ACHN (cell line): ENCODE results near the gene PDAP1.
A peak's percentile ranks its signal among the peaks of the same experiment; 100 is the strongest.
"Not testable (repeated sequence)": the region's sequence is repeated elsewhere in the genome, so short reads cannot be mapped to it uniquely, and the experiment has no call there.

Experiments used
- DNase-seq: peaks from one replicate; pipeline ENCODE4 v3.0.0-alpha.2; 2015
- in situ Hi-C: cut with HindIII; loops from 2 replicates; pipeline ENCODE4 v1.10.0; 2017; ENCODE audit warnings: low sequenced_read_pairs, low pct_ligation_motif_present, low pct_unique_long_range_greater_than_20kb

PDAP1 gene

DNA sequence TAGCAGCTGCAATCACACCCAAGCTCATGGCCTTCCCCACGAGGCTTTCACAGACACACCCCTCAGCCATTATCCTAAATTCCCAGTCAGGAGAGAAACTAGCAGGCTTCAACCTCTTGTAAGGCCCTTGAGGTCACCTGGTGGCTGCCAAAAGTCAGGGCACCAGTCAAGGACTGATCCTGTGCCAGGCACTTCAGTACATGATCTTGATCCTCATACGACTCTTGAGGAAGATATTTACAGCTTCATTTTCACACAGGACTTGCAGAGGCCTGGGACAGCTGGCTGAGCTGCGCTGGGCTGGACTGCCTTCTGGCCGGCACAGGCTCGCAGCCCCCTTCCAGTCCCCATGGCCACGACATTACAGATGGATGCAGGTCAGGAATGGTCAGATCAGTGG is 8.8 kb downstream of the PDAP1 start:
- in situ Hi-C loops, result no loop called here
- no peak for DNase-seq

DNA sequence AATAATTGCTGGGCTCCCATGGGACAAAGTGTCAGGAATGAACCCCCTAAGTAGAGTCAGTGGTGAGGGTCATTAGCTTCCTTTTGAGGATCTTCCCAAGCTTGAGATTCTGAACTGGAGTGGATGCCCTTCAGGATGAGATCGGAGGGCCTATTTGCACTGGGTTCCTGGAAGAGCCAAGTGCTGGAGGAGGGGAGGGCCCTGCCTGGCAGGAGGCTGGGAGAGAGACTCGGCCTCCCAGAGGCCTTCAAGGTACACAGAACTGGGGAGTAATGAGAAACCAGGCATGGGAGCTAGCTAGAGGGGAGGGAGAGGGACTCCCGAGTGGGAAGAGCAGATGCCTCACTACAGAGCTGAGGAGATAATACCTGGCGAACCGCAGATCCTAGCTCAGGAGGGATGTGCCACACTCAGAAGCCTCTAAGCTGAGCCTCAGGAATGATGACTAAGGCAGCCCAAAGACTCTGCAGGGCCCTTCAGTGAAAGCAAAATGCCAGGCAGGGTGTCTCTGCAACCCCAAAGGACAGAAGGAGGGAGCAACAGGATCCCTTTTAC is 9.4 kb downstream of the PDAP1 start:
- no peak for DNase-seq
- in situ Hi-C loops, result no loop called here

DNA sequence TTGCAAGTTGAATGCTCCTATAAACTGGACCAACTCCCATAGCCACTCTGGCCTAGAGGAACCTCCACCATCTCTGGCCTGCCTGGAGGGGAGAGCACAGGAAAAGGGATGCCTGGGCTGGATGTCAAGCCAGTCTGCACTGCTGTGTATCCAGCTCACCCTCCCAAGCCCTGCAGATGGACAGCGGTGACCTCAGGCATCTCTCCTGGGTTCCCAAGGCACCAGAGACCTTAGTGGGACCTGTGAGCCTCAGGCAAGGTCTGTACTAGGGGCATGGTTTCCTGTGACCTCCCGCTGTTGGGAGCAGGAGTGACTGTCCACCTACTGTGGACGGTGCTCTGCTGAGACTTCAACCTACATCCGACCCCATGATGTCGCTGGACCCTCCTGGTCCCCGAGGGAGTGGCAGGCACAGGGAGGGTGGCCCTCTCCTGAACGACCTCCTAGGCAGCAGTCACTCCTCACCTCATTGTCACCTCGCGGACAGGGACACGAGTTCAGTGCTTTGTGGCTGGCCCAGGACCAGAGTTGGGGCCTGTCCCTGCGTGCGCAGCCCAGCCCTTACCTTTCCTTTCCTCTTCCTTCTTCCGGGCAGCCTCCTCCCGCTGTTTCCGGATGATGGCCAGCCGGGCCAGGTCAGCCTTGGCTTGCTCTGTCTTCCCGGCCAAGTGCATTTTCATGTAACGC is 11.0 kb downstream of the PDAP1 start:
- in situ Hi-C loops, result no loop called here
- DNase-seq, result no peak

DNA sequence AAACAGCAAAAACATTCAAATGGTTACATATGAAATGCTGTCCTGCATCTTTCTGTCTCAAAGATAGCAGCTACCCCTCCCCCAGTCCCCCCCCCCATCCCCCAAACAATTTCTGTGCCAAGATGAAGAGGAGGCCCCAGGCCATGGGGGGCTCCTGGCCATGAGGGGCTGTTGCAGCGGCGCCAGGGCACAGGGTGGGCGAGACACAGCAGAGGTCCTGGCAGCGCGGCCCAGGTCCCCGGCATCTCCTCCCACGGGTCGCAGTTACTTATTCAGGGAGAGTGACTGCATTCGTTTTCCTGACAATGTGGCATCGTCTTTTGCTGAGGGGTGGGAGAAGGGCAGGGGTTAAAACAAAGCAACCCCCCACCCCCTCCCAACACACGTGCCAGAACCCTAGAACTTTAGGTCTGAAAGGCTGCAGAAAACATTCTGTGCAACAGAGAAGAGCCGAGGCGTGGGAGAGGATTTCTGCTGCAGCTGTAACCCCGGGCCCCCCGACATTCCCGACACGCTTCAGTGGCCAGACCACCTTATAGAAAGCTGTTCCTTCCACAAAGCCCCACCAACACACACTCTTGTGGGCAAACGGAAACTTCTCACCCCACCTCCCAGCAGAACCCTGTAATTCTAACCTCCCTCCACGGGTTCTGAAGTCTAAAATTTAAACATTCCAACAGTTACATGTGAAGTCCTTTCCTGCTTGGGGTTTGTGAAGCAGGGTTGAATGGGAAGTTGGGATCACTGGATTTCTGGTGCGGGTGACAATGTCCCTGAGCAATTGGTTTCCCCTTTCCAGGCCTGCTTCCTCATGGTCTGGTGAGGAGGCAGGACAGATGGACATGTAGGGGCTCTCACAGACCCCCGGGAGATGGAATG is 11.7 kb downstream of the PDAP1 start:
- no peak for DNase-seq
- in situ Hi-C loops, result no loop called here

DNA sequence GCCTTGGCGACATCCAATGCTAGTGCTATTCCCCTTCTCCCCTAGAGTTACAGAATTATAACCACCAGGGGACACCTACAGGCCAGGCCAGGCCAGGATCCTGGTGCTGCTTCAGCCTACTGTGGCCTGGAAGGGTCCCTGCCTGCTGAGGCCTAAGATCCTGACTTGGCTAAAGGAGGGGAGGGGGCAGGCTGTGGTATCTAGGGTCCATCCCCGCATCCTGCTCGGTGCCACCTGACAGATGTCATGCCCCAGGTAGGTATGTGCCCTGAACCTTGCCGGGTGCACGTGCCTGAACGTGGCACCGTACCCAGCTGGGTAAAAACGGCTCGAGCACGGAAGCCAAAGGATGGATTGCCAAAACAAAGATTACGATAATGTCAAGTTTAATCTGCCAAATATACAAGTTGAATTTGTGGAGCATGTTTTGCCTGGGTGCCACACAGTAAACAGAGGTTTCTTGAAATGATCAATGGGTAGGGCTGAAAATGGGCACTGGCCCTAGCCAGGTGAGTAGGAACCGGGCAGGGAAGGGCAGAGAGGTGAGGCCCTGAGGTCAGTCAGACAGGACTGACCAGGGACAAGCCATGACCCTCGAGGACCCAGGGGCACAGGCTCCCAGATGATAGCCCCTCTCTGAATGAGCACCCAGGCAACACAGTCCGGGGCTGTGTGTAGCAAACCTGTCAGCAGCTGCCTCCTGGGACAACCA is 12.6 kb downstream of the PDAP1 start:
- DNase-seq, result no peak

DNA sequence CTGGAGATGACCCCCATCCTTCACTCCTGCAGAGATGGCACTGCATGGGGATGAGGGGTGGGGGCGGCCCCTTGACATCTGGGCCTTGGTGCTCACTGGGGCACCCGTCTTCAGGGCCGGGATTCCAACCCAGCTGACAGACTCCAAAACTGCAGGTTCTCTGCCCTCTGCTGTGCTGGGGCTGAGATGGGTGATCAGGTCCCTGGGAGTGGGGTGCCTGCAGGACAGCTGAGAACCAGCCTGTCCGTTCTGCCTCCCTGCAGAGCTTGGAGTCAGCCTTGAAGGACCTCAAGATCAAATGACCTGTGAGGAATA is 14.3 kb downstream of the PDAP1 start:
- in situ Hi-C loops, result no loop called here
- DNase-seq, result no peak

More for the DNA sequence above, 12.6 kb downstream of the PDAP1 start:
- in situ Hi-C loops, result no loop called here

DNA sequence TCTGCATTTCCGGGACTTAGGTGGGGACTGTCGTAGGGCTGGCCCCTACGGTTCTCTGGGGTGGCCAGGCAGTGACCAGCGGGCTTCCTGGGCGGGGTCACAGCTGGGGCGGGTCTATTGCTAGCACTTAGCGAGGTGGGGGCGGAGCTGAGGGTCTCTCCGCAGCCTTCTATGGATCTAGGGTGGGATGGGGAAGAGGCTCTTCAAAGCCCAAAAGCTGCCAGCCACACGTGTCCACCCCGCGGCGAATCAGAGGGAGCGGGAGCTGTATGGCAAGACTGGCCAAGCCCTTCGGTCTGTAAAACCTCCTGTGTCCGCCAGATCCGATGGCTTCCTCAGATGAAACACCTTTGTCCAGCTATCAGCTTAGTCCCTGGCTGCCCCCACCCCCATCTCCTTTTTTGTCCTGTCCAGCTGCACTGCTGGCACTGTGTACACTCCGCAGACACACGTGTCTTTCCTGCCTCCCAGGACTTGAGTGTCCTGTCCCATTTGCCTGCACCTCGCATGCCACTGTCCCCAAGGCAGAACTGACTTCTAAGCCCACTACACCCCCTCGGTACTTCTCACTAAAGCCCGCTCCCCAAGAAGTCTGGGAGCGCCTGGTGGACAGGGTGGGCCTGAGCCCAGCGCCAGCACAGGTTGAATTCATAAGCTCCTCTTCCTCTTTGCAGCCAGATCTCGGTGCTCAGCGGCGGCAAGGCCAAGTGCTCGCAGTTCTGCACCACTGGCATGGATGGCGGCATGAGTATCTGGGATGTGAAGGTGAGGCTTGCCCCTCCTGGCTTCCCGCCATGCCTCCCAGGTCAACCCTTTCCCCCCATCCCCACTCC is 14.8 kb downstream of the PDAP1 start:
- in situ Hi-C loops, result no loop called here
- no peak for DNase-seq

DNA sequence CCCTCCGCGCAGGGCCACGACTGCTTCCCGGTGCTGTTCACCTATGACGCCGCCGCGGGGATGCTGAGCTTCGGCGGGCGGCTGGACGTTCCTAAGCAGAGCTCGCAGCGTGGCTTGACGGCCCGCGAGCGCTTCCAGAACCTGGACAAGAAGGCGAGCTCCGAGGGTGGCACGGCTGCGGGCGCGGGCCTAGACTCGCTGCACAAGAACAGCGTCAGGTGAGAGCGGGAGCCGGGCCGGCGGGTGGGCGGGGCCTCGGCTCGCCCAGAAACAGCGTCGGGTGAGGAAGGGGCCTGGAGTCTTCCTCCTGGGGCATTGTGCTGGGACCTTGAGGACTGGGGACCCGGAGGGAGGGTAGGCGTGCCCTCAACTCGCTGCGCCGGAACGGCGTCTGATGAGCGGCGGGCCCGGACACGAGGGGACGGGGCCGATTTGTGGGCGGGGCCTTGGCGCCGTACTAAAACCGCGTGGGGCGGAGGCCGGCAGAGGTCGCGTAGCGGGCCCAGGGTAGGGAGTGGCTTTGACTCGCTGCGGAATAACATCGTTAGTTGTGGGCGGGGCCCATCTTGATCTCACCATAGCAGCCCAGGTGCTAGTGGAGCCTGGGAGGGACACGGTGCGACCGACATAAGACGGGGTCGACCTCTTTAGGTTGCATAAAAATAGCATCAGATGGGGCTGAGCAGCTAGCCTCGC is 15.6 kb downstream of the PDAP1 start:
- DNase-seq, result no peak
- in situ Hi-C loops, result no loop called here

DNA sequence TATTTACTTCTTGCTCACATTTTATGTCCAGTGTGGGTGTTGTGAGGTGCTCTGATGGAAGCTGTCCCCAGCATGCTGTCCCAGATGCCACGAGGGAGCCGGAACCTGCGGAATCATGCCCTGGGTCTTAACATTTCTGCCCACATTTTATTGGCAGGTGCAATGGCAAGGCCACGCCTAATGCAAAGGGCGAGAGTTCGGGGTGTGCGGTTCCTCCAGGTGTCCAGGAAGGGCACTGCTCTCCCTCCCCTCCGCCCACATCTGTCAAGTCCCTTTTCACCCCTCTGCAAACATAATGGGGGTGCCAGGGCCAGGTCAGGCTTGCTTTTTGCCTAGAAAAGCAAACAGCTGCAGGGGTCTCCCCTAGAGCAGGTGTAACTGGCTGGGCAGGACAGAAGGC is 16.4 kb downstream of the PDAP1 start:
- in situ Hi-C loops, result no loop called here
- DNase-seq, result no peak

DNA sequence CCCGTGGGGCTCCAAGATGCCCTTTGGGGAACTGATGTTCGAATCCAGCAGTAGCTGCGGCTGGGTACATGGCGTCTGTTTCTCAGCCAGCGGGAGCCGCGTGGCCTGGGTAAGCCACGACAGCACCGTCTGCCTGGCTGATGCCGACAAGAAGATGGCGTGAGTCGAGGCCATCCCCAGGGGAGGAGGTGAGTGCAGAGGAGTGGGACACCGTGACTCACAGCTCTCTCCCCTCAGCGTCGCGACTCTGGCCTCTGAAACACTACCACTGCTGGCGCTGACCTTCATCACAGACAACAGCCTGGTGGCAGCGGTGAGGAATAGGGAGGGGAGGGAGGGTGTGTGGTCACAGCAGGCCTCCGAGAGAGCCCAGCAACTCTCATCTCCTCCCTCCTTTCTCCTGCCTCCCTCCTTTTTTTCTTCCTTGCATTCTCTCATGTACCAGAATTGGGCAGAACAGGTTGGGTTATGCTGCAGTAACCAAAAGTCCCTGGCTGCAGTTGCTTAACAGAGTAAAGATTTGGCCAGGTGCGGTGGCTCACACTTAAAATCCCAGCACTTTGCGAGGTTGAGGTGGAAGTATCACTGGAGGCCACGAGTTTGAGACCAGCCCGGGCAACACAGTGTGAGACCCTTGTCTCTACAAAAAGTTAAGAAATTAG is 17.3 kb downstream of the PDAP1 start:
- no peak for DNase-seq
- in situ Hi-C loops, result no loop called here

DNA sequence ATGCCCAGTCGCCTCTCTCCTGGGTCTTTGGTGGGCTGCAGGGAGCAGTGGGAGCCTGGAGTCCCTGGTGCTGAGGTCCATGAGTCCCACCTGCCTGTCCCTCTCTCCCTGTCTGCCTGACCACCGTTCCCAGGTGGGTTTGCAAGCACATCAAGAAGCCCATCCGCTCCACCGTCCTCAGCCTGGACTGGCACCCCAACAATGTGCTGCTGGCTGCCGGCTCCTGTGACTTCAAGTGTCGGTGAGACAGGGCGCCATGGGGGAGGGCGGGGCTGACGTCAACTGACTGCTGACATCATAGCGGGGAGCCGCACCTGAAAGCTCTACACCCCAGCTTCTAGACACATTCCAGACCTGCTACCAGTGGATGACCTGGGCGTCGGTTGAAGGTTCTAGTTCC is 18.6 kb downstream of the PDAP1 start:
- no peak for DNase-seq
- in situ Hi-C loops, result no loop called here

DNA sequence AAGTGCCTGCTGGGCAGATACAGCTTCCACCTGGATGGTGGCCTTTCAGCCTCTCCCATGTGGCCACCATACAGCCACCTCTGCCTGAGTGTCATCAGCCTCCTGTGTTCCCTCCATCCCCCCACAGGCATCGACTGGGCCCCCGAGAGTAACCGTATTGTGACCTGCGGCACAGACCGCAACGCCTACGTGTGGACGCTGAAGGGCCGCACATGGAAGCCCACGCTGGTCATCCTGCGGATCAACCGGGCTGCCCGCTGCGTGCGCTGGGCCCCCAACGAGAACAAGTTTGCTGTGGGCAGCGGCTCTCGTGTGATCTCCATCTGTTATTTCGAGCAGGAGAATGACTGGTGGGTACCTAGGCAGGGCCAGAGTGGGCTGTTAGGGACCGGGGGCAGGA is 20.5 kb downstream of the PDAP1 start:
- no peak for DNase-seq
- in situ Hi-C loops, result no loop called here

DNA sequence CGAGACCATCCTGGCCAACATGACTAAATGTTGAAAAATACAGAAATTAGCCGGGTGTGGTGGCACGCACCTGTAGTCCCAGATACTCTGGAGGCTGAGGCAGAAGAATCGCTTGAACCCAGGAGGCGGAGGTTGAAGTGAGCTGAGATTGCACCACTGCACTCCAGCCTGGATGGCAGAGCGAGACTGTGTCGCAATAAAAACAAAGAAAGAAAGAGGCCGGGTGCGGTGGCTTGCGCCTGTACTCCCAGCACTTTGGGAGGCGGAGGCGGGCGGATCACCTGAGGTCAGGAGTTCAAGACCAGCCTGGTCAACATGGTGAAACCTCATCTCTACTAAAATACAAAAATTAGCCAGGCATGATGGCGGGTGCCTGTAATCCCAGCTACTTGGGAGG is 21.2 kb downstream of the PDAP1 start:
- in situ Hi-C loops, DNase-seq: not testable (repeated sequence)

DNA sequence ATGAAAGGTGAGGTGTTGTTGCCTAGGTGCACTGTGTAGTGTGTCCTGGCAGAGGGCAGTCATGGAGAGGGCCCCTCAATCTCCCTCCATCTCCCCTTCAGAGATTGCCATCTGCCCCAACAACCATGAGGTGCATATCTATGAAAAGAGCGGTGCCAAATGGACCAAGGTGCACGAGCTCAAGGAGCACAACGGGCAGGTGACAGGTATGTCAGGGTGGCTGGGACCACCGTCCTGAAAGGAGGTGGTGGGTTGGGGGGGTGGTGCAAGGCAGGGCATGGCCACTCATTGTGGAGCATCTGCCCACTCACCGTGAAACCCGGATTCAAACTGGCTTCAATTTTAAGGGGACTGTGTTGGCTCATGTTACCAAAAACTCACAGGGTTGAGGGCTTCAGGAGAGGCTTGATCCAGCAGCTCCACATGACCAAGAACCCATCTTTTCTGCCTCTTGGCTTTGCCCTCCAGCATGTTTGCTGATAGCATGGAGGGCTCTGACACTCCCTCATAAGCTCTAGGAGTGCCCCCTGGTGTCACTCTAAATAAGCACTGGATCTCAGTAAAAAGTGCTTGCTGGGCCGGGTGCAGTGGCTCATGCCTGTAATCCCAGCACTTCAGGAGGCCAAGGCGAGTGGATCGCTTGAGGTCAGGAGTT is 21.7 kb downstream of the PDAP1 start:
- peak; percentile 70 for DNase-seq

DNA sequence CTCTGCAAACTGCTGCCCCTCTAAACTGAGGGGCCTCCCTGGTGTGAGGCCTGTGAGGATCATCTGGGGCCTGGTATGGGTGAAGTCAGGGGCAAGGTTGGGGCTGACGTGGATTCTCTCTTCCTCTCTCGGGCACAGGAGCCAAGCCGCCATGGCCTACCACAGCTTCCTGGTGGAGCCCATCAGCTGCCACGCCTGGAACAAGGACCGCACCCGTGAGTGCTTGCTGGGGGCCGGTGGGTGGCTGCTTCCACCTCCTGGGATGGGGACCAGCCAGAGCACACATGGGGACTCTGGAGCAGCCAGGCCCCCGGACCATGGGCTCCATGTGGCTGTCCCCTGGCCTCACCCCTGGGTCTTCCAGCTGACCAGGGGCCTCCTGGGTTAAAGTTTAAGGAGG is 22.8 kb downstream of the PDAP1 start:
- DNase-seq, result no peak
- in situ Hi-C loops, result no loop called here

More for the DNA sequence above, 21.7 kb downstream of the PDAP1 start:
- in situ Hi-C loops, result no loop called here

DNA sequence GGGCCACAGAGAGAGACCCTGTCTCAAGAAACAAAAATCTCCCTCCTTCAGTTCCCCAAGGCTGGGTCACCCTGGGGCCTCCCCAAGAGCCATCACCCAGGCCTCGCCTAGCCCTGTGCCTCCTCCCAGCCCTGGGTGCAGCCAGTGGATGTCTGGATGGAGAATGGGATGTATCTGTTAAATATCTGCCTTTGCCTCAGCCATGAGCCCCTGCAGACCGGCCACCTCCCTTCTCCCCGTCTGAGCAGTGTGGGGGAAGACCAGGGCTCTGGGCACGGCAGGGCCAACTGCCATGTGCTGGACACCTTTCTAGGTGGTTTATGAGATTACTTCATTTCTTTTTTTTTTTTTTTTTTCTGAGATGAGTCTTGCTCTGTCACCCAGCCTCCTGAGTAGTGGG is 23.9 kb downstream of the PDAP1 start:
- DNase-seq, result no peak
- in situ Hi-C loops, result no loop called here

DNA sequence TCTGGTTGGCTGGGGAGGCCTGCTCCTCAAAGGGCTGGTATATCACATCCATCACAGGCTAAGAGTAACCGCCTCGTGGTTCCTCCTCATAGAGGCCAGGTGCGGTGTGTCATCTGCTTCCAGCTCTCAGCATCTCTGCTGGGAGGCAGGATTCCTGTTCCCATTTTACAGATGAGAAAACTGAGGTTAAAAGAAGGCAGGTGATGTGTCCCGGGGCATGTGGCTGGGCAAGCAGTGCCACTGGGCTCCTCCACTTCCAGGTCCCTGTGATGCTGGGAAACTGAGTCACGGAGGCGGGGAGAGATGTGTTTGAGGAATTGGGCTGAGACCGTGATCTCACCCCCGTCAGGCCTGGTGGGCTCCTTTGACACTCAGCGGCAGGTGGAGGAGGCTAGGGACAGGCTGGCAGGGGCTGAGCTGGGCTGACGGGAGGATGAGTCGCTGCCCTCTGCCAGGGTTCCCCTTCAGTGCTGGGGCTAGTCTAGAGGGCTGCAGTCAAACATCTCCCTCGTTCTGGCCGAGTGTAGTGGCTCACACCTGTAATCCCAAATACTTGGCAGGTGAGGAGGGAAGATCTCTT is 24.5 kb downstream of the PDAP1 start:
- DNase-seq, result no peak
- in situ Hi-C loops, result no loop called here
